ENCODE results near the gene CCL3. TPM values are rescaled to one million over a fixed set of nuclear protein-coding genes. Genes with fewer than 3 reads are reported as not detected.

The CCL3 gene
- total RNA-seq, 1 experiment from 2014 or later: 0.98 TPM

DNA sequence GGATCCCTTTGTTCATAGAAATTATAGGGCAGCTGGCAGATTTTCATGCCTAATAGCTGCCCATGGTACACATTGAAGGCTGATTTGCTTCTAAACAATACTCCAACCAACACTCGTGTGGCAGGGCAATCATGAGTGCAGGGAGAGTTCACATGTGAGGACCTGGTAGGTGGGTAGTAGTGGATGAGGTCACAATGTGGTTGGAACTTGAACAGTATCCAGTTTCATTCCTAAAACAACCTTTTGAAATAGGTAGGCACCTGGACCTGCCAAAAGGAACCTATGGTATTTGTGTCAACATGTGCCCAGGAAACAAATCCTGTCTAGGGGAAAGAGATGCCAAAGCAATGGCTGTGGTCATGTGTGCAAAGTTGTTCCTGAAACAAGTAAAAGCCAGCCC lies 46.5 kb upstream of the CCL3 start:
- CTCF ChIA-PET: interaction anchor here (1.5 to 2.2 kb wide), 2 partner anchors 13 to 17 kb away, joined by 3 to 13 read pairs; no protein-coding TSS in a partner anchor
- H3K79me2 ChIP-seq (ENCODE audit: insufficient read depth, low read length): no peaks in the 10 kb centered on the region
- intact Hi-C loops (cut with micrococcal nuclease): loop anchor here (5.0 kb wide), 2 partner anchors 59 to 169 kb away; no protein-coding TSS in a partner anchor
- H3K4me3 ChIP-seq (replicated peaks in 1 of 2; ENCODE audit: low read depth in 1 of 2, low read length in 2 of 2): no peak overlapping the region
- H3K9ac ChIP-seq (ENCODE audit: low read length): no peak overlapping the region
- H3K4me2 ChIP-seq (ENCODE audit: low read length): no peak overlapping the region
- no peaks in the 10 kb centered on the region for H3K9me3 ChIP-seq (ENCODE audit: control insufficient read depth in 1 of 2, insufficient read depth in 1 of 2, low read depth in 1 of 2, low read length in 2 of 2)
- POLR2A ChIA-PET: no interaction called here
- no peaks in the 10 kb centered on the region for H3K36me3 ChIP-seq (ENCODE audit: control insufficient read depth in 1 of 2, insufficient read depth in 2 of 2, low read length in 2 of 2)
- ATAC-seq: no peak
- H3K4me1 ChIP-seq (ENCODE audit: control insufficient read depth in 1 of 2, insufficient read depth in 2 of 2, low read length in 2 of 2): no peaks in the 10 kb centered on the region
- TF ChIP-seq RAD21 (IDR thresholded peaks at IDR 0.05; ENCODE audit: low read depth) (no peak), CBX3 (IDR thresholded peaks at IDR 0.05; ENCODE audit: low read depth) (no peak), EZH2phosphoT487 (IDR thresholded peaks at IDR 0.05; ENCODE audit: borderline replicate concordance) (no peak), SRF (IDR thresholded peaks at IDR 0.05; ENCODE audit: low read depth) (no peak), EZH2 (IDR thresholded peaks at IDR 0.05) (no peak), JUND (IDR thresholded peaks at IDR 0.05) (no peak), EGR1 (IDR thresholded peaks at IDR 0.05; ENCODE audit: low read depth) (no peak), MAX (IDR thresholded peaks at IDR 0.05) (no peak), POLR2A (IDR thresholded peaks at IDR 0.05; ENCODE audit: borderline replicate concordance, extremely low read depth, insufficient read depth, insufficient read length) (no peak), REST (IDR thresholded peaks at IDR 0.05; ENCODE audit: low read depth) (no peak), SIN3A (IDR thresholded peaks at IDR 0.05; ENCODE audit: low read depth) (no peak), FOSL1 (IDR thresholded peaks at IDR 0.05; ENCODE audit: low read depth) (no peak), YY1 (IDR thresholded peaks at IDR 0.05; ENCODE audit: extremely low read depth, insufficient replicate concordance, low read depth, low read length) (no peak)
- TF ChIP-seq, protein P1, sequence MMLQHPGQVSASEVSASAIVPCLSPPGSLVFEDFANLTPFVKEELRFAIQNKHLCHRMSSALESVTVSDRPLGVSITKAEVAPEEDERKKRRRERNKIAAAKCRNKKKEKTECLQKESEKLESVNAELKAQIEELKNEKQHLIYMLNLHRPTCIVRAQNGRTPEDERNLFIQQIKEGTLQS (IDR thresholded peaks at IDR 0.05): no peak
- H4K20me1 ChIP-seq (ENCODE audit: insufficient read depth): no peaks in the 10 kb centered on the region
- no TSS peak for BruUV-seq (replicated peaks)
- H2AFZ ChIP-seq (ENCODE audit: low read depth, low read length, poor library complexity, severe bottlenecking): no peak overlapping the region
- no peaks in the 10 kb centered on the region for H3K9me2 ChIP-seq (ENCODE audit: insufficient read depth)
- H3K27ac ChIP-seq (ENCODE audit: low read depth, low read length): no peak overlapping the region
- RAD21 ChIA-PET (ENCODE audit: low non-redundant PET in 1 of 2, low total read pairs in 2 of 2, uncharacterized antibody in 2 of 2, unreplicated experiment in 2 of 2): no interaction called here
- DNase-seq (ENCODE audit: low read depth, low spot score): no peak
- H3K27me3 ChIP-seq (ENCODE audit: insufficient read depth, low read length): no peaks in the 10 kb centered on the region
